SK-N-SH (cell line): ENCODE data around the gene RABGAP1L.

Source experiments
- CHD2 ChIP-seq: fragments of 150-350 bp; IDR thresholded peaks from 2 replicates; pipeline ENCODE4 v1.6.1; 2018; ENCODE audit warnings: low read length; ENCODE audit not compliant: partially characterized antibody
- CTCF ChIP-seq: fragments of 200-600 bp; sonication (generic); IDR thresholded peaks from 2 replicates; pipeline ENCODE4 v1.6.1; 2017; ENCODE audit warnings: antibody characterized with exemption, mild to moderate bottlenecking, moderate library complexity
- EZH2phosphoT487 ChIP-seq: fragments of 200-600 bp; sonication (generic); IDR thresholded peaks from 2 replicates; pipeline ENCODE4 v1.6.1; 2017; ENCODE audit warnings: low read depth, mixed run types, mild to moderate bottlenecking, antibody characterized with exemption, moderate library complexity, borderline replicate concordance
- GATA2 ChIP-seq: sonication (generic); formaldehyde crosslinking; IDR thresholded peaks from 2 replicates; pipeline ENCODE4 v1.5.0; 2020; ENCODE audit warnings: mild to moderate bottlenecking, missing genetic modification reagents
- POLR2AphosphoS5 ChIP-seq: IDR thresholded peaks from 2 replicates; pipeline ENCODE4 v1.6.1; 2012; ENCODE audit warnings: low read depth, low read length
- RAD21 ChIP-seq: IDR thresholded peaks from 2 replicates; pipeline ENCODE4 v1.6.1; 2012; ENCODE audit warnings: mild to moderate bottlenecking, low read length
- TEAD4 ChIP-seq: IDR thresholded peaks from 2 replicates; pipeline ENCODE4 v1.4.0; 2012; ENCODE audit warnings: mild to moderate bottlenecking, borderline replicate concordance; ENCODE audit not compliant: insufficient read depth
- YY1 ChIP-seq: IDR thresholded peaks from 2 replicates; pipeline ENCODE4 v1.4.0; 2012; ENCODE audit warnings: low read depth, mild to moderate bottlenecking

- TF ChIP-seq POLR2AphosphoS5 (no peak), CHD2 (no peak), CTCF (no peak), YY1 (no peak), TEAD4 (no peak), EZH2phosphoT487 (no peak), GATA2 (CRISPR knock-in tag) (no peak), RAD21 (no peak)
These were observed 88.7 kb downstream of the RABGAP1L start for GRCh38 chr1:174248041-174248440.
